ENCODE measurements around the gene FAM171A2.
"Not testable (repeated sequence)": the region's sequence is repeated elsewhere in the genome, so short reads cannot be mapped to it uniquely, and the experiment has no call there.

Gene FAM171A2

DNA sequence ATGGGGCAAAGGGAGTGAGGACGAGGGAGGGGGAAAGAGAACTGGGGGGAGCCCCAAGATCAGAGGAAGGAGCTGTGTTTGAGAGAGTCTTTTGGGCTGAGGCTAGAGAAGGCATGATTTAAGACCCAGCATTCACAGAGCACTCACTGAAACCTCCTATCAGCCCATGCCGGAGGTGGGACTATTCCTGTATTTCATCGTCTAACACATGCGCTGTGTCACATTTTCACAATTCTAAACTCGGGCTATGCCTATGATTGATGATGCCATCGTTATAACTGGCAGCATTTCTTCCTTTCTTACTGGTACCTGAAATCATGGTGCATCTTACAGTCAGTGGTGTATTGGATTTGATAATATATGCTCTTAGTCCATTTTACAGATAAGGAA lies 3.5 kb downstream of the FAM171A2 start:
- no peak for FAIRE-seq

DNA sequence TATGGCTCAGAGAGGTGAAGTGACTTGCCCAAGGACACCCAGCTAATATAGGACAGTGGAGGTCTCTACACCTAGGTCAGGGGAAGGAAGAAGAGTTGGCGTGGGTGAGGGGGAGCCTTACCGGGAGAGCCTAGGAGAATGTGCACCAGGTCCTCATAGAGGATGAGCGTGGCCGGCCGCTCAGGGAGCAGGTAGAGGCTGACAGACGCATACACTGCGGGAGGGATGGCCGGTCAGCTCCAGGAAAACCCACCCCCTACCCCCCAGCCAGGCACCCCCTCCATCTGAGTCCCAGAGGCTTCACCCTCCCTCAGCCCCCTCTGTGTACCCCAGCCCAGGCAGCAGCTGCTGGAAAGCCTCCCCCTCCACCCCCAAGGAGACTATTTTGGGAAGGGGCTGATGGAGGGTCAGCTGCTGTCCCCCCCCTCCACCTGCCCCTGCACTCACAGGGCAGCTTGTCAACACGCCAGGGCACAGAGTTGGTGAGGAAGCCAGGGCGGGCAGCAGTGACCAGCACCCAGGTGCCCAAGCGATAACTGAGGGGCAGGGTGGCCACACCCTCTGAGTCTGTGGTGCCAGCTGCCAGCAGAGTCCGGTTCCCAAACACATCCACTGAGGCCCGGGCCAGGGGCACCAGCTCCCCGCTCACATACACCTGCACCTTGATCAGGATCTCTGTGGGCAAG lies 4.1 kb downstream of the FAM171A2 start:
- FAIRE-seq: no peak

DNA sequence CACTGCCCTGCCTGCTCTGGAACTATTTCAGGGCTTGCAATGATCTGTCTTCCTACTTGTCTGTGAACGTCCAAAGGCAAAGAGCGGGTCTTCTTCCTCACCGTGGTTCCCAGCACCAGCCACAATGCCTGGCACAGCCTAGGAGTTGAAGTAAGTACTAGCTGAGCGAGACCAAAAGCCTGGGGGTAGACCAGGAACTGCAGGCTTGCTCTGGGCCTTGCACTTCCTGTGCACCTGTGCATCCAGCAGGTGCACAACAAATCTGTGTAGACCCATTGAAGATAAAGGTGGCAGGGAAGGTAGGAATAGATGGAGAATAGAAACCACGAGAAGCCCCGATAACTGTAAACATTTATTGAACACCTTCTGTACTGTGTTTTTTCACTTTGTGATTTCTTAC lies 4.6 kb downstream of the FAM171A2 start:
- no peak for FAIRE-seq

DNA sequence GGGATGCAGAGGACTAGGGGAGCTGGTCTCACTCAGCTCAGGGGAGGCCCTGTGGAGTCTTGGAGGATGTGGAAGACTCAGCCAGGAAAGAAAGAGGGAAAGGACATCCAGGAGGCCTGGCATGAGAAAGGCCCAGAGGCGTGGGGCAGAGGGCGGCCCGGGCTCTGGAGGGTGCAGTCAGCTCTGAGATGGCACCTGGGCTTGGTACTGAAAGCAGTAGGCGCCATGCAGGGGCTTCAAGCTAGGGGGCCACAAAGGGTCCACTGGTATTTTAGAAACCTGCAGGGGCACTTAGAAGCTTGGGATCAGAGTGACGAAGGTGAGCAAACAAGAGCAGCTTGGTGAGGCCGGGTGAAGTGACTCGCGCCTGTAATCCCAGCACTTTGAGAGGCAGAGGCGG lies 5.6 kb downstream of the FAM171A2 start:
- no peak for FAIRE-seq

DNA sequence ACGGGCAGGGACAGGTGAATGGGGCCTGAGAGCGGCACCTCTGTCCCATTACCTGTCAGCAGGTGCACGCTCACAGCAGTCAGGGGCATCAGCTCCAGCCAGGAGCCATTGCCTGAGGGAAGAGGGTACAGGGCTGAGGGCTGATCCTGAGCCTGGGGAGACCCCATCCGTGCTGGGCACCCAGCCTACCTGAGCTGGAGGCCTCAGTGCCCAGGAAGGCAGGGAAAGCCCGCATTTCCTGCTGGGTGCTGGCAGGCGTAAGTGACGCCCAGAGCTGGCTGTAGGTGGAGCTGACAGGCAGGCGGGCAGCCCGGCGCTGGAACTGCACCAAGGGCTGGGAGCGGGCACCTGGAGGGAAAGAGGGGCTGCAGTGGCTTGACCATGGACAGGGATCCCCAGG lies 7.4 kb downstream of the FAM171A2 start:
- no peak for FAIRE-seq

DNA sequence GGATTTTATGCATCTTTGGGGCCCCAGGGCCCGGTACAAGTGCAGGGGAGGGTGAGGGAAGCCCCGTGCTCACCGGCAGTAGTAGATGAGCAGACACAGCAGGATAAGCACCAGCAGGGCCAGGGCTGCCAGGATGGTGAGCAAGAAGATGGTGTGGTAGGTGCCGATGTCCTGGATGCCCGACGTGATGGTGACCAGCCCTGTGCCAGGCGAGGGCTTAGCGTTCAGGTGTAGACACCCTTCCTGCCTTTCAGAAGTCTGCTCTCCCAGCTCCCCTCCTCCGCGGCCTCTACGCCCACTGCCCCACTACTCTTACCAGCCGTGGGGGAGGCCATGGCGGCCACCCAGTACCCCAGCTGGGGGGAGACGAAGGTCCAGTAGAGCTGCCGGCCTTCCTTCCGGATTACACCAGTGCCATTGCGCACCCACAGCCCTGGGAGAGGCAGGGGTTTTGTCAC lies 8.0 kb downstream of the FAM171A2 start:
- FAIRE-seq: no peak

DNA sequence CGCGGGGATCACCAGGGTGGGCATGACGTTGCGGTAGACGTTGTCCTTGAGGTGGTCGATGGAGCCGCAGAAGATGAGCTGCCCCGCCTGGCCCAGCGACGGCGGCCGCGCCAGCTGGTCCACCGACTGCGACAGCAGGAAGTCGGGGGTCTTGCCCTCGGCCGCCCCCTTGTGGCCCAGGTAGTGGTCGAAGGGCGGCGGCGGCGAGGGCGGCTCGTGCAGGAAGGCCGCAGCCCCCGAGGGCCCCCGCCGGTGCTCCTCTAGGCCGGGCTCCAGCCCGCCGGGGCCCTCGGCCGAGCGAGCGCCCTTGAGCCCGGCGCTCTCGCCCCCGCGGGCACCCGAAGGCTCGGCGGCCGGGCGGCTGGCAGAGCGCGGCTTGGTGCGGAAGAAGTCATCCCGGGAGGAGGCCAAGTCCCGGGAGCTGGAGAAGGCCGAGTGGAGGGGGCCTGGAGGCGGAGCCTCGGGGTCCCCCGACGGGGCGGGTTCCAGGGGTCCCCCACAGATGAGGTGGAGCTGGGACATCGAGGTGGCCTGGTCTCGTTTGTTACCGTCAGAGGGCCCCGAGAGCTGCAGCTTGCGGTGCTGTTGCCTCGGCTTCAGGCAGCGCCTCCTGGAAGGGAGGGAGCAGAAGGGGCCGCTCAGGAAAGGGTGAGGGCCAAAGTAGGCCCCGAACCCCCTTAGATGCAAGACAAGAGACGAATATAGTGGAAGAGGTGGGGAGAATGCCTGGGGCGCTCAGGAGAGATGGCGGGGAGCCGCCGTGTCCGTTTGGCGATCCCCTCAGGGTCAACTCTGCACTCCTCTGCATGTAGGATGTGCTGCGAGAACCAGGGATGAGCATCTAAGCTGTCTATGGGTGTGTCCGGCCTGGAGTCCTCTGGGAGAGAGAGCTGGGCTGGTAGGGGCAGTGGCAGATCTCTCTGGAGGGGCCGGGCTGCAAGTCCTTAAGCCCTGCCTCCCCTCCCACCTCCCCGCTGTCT lies 8.8 kb downstream of the FAM171A2 start:
- no peak for FAIRE-seq

DNA sequence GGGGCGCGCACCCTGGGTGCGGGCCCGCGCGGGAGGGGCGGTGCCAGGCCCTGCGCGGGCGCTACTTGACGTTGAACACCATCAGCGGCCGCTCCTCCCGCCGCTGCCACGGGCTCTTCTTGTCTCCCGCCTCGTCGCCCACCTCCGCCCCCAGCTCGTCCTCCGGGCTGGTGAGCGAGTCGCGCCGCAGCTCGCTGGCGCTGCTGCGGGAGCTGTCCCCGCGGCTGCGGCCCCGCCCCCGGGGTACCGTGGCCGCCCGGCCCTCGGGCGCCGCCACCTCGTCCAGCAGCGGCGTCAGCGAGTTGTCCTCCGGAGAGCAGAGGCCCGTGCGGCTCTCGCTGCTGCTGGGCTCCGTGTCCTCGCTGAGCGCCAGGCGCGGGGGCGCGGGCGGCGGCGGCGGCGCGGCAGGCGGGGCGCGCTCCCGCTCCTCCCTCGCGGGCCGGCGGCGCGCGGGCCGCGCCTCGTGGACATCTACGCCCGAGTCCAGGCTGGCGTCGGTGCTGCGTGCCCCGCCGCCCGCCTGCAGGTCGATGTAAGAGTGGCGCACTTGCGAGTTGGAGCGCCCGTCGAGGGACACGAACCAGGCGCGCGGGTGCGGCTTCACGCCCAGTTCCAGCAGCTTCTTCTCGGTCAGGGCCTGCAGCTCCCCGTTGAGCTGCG lies 9.9 kb downstream of the FAM171A2 start:
- no peak for FAIRE-seq

DNA sequence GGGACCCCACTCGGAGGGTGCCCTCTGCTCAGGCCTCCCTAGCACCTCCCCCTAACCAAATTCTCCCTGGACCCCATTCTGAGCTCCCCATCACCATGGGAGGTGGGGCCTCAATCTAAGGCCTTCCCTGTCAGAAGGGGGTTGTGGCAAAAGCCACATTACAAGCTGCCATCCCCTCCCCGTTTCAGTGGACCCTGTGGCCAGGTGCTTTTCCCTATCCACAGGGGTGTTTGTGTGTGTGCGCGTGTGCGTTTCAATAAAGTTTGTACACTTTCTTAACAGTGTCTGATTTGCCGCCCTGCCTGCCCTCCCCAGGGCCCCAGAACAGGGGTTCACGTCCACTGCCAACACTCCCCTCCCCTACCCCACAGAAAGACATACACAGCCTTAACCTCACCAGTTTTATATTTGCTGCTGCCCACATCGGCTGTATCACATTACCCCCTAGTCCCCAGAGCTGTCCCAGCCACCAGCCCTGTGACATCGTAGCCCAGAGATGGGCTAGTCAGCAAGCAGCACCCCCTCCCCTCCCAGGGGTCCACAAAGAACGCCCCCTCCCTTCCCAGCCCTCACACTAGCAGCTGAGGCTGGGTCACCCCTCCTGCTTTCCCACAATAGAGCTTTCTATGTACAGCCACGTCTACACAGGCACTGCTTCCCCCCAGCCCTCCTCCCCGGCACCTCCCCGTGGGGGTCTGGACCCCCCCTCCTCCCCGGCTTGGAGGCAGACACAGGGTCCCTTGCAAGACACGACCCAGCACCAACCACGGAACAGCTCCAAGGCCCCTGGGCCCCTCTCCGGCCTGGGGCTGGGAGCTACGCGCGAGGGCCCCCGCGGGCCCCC lies 10.6 kb downstream of the FAM171A2 start:
- no peak for FAIRE-seq

DNA sequence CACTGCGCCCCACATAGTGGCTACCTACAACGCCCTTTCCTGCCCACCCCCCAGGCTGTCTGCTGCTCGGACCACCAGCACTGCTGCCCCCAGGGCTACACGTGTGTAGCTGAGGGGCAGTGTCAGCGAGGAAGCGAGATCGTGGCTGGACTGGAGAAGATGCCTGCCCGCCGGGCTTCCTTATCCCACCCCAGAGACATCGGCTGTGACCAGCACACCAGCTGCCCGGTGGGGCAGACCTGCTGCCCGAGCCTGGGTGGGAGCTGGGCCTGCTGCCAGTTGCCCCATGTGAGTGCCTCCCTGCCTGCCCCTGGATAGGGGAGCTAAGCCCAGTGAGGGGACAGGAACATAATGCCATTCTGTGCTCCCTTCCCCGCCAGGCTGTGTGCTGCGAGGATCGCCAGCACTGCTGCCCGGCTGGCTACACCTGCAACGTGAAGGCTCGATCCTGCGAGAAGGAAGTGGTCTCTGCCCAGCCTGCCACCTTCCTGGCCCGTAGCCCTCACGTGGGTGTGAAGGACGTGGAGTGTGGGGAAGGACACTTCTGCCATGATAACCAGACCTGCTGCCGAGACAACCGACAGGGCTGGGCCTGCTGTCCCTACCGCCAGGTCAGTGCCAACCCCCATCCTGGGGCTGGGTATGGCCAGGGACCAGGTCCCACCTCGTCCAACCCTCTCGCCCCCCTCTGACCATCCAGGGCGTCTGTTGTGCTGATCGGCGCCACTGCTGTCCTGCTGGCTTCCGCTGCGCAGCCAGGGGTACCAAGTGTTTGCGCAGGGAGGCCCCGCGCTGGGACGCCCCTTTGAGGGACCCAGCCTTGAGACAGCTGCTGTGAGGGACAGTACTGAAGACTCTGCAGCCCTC lies 11.5 kb downstream of the FAM171A2 start:
- FAIRE-seq: no peak

DNA sequence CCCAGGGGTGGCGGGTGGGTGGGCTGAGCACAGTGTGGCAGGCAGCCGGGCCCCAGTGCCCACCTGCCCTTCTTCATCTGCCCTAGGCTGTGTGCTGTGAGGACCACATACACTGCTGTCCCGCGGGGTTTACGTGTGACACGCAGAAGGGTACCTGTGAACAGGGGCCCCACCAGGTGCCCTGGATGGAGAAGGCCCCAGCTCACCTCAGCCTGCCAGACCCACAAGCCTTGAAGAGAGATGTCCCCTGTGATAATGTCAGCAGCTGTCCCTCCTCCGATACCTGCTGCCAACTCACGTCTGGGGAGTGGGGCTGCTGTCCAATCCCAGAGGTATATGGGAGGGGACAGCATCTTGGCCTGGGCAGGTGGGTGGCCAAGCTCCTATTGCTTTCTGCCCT lies 12.2 kb downstream of the FAM171A2 start:
- no peak for FAIRE-seq

DNA sequence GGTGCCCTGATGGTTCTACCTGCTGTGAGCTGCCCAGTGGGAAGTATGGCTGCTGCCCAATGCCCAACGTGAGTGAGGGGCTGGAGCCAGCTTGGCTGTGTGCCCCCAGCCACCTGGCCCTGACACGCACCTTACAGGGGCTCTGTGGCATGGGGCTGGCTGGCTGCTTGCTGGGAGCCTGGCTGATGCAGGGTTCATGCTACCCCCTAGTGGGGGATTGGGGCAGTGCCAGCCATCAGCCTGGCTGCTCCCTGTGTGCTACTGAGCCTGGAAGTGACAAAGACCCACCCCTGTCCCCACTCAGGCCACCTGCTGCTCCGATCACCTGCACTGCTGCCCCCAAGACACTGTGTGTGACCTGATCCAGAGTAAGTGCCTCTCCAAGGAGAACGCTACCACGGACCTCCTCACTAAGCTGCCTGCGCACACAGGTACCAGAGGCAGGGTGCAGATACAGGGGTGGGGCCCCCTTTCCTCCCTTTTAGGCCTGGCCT lies 12.9 kb downstream of the FAM171A2 start:
- FAIRE-seq: no peak

DNA sequence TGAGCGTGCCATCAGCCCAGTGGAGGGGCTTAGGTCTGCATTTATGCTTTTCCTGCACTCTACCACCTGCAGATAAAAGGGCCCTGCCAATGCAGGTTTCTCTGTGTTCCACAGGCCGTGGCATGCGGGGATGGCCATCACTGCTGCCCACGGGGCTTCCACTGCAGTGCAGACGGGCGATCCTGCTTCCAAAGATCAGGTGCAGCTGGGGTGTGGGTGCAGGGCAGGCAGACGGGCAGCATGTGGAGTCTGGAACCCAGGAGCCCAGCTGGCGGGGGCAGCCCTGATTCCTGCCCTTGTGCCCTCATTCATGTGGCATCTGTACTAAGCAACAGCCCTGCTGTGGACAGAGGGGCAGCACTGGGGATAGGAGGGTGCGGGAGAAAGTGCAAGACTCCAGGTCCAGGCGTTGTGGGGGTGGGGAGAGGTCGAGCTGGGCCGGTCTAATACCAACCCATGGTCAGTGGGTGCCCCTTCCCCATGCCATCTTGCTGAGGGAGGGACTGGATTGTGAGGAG lies 14.0 kb downstream of the FAM171A2 start:
- FAIRE-seq: no peak

DNA sequence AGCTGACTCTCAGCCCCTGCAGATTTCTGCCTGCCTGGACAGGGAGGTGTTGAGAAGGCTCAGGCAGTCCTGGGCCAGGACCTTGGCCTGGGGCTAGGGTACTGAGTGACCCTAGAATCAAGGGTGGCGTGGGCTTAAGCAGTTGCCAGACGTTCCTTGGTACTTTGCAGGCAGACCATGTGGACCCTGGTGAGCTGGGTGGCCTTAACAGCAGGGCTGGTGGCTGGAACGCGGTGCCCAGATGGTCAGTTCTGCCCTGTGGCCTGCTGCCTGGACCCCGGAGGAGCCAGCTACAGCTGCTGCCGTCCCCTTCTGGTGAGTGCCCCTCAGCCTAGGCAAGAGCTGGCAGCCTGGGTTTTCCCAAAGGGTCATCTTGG lies 14.7 kb downstream of the FAM171A2 start:
- FAIRE-seq: no peak

DNA sequence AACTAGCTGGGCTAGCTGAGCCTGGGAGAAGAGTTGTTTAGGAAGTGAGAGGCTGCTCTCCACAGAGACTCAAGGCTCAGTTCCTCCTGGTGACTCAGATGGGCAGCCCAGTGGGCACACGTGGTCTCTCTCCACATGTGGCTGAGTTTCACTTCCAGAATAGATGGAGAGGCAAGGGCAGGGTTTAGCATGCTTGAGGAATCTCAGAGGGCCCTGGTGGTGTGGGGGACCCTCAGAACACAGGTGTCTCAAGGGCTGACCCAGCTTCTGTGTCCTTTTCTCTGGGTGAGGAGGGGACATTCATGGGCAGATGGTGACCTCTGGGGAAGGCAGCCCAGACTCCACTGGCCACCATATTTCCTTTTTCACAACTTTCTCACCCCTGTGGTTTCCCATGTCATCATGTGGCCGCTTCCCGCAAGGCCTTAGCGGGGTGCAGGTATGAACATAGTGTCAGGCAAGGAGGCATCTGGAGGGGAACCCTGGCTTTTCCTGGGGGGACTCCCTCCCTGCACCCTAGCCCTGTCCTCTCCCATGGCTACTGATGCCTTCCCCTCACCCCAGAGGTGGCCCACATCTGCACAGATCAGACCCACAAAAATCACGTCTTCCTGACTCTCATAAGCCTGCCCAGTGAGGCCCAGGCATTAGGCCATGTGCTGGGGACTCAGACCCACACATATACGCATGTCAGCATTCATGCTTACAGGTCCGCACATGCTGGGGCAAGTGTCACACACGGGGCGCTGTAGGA lies 15.2 kb downstream of the FAM171A2 start:
- FAIRE-seq: no peak

DNA sequence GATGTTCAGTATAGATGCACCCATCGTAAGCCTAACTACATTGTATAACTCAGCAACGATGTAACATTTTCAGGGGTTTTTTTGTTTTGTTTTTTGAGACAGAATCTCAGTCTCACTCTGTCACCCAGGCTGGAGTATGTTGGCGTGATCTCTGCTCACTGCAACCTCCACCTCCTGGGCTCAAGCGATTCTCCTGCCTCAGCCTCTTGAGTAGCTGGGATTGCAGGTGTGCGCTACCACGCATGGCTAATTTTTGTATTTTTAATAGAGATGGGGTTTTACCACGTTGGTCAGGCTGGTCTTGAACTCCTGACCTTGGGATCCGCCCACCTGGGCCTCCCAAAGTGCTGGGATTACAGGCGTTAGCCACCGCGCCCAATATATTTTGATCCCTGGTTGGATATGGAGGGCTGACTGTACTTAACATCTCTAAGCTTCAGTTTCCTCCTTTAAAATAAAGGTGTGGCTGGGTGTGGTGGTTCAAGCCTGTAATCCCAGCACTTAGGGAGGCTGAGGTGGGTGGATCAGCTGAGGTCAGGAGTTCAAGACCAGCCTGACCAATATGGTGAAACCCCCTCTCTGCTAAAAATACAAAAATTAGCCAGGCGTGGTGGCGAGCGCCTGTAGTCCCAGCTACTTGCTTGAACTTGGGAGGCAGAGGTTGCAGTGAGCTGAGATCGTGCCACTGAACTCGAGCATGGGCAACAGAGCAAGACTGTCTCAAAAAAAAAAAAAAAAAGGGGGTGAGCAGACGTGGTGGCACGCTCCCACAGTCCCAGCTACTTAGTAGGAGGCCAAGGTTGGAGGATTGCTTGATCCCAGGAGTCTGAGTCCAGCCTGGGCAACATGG lies 16.2 kb downstream of the FAM171A2 start:
- FAIRE-seq: not testable (repeated sequence)

DNA sequence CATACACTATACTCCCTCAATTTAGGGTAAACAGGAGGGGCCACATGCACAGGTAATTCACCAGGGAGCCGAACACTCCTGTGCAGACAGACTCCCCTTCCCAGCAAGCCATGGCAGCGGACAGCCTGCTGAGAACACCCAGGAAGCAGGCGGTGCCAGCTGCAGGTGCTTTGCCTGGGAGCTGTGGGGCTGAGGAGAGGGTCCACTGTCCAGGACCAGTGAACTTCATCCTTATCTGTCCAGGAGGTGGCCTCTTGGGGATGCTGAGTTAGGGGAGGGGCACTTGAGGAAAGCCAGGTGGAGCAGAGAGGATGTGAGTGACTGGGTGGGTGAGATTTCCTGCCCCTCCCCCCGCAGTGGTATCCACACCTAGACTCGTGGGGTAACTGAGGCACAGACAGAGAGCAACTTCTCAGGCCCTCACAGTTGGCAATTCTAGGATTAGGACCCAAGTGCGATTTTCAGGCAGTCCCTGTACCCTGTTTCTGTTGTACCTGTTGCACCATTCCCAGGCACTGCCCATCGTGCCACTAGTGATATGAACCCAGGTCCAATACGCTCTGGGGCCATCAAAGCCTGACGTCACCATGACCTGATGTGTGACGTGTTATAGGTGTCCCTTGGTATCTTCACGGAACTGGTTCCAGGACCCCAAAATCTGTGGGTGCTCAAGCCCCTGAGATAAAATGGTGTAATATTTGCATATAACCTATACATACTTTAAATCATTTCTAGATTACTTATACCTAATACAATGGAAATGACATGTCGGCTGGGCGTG lies 17.4 kb downstream of the FAM171A2 start:
- no peak for FAIRE-seq

DNA sequence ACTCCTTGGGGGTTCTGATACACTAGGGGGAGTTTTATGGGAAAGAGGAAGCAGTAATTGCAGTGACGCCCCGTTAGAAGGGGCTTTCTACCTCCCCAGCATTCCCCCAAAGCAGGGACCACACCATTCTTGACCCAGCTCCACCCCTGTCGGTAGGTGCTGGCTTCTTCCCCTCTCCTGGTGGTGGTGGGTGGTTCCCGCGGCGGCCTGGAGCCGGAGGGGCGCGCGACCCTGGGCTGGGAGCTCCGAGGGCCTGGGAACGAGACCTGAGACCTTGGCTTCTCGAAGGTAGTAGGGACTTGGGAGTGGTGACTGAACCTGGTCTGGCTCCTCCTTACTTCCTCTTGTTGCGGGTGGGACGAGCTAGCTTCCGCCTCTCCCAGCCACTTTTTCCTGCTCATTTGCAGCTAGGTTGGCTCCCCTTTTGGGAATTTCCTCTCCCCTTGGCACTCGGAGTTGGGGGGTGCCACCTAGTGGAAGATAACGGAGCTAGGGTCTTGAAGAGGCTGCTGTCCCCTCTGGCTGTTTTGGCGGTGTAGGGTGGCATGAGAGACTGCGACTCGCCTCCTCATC lies 18.1 kb downstream of the FAM171A2 start:
- no peak for FAIRE-seq

All from endometrium (tissue), 2 donors.